GM18868 (cell line): ENCODE data around the gene SPRING1.

Source experiments
- ATAC-seq: cut with Tn5 transposase; IDR thresholded peaks from one replicate; pipeline ENCODE4 v1.9.1; 2021; ENCODE audit warnings: mild to moderate bottlenecking, moderate library complexity; ENCODE audit not compliant: unreplicated experiment

Gene SPRING1

DNA sequence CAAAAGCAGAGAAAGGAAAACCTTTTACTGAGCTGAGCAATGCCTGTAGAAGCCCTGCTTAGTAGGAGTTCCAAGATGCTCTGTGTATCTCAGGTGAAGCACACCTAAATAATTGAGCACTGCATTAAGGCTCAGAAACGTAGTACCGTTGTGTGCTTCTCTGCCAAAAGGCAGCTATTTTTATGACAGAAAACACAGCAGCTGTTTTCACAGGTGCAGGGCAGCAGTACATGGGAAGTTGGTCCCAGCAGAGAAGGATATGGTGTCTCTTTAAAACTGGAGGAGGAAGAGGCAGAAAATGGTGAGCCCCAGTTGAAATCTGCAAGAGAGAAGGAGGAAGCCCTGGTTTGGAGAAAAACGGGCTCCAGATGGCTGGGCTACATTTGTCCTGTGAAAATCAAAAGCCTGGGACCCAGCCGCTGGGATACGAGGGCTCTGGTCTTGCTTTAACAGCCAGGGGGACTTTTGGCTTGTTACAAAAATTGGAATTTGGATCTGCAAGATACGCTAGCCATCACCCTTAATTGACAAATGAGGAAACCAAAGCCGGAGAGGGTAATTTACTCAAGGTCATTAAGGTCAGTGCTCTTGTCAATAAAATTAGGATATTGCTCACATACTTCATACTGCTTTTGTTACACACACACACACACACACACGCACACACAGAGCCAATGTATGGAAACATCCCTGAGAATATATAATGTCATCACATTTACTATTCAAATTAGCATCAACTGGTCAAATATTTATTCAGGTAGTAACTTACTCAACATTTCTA, 27.3 kb downstream of the SPRING1 start:
- ATAC-seq, result no peak

DNA sequence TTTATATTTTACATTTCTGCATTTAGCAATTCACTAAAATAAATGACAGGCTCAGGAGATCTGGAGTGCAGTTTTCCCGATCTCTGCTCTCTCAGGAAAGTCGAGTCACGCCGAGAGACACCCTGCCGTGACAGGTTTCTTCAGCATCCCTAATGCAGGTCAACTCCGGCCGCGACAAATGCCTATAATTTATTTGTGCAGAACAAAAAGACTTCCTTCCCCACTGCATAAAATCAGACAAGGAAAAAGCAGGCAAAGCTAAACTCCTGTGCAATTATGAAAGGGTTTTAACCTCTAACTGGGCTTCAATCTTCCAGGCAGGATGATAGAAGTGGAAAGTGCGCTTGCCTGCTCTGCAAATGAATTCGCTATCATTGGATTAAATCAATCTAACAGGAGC, 28.1 kb downstream of the SPRING1 start:
- no peak for ATAC-seq

GRCh38 chr12:116708826-116709756, 28.8 kb downstream of the SPRING1 start:
- ATAC-seq, result peak; percentile 66

GRCh38 chr12:116707751-116708150, 30.1 kb downstream of the SPRING1 start:
- ATAC-seq, result no peak

GRCh38 chr12:116703214-116703795, 34.6 kb downstream of the SPRING1 start:
- ATAC-seq, result no peak

GRCh38 chr12:116701432-116701831, 36.4 kb downstream of the SPRING1 start:
- no peak for ATAC-seq

DNA sequence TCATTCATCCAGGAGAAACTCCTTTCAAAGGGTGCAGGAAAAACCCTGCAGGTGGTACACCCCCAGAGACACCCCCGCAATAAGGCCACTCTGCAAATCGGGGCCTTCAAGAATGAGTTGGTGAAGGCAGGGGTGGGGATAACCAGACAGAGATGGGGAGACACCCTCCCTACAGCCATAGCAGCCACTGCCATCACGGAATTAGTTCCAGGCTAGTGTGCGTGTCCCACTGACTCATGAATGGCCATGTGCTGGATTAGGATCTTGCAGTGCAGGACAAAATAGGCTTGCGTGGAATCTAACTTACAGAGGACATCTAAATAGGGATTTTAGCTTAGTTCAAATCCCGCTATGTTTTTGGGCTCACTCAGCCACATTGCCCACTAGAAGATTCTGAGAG, 37.8 kb downstream of the SPRING1 start:
- no peak for ATAC-seq

GRCh38 chr12:116698554-116699075, 39.3 kb downstream of the SPRING1 start:
- ATAC-seq, result no peak

GRCh38 chr12:116698116-116698515, 39.8 kb downstream of the SPRING1 start:
- ATAC-seq, result no peak

DNA sequence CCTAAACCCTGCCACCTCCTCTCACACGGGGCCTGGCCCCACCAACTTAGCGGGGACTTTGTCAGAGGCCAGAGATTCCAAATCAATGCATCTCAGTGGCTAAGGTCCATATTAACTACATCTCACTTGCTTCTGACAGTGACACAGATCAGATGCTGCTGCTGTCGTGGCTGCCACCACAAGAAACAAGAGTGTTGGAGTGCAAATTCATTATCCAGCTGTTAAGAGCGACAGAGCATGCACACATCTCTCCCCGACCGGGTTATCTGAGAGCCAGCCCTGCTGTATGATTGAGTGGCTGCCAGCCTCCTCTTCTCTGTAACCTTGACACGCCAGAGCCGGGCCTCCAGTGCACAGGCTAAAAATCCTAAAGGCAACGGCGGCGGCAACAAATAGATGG, 40.2 kb downstream of the SPRING1 start:
- no peak for ATAC-seq

- ATAC-seq, result no peak
These were observed 40.6 kb downstream of the SPRING1 start for GRCh38 chr12:116697305-116697704.

- no peak for ATAC-seq
These were observed 42.5 kb downstream of the SPRING1 start for GRCh38 chr12:116695464-116695725.

DNA sequence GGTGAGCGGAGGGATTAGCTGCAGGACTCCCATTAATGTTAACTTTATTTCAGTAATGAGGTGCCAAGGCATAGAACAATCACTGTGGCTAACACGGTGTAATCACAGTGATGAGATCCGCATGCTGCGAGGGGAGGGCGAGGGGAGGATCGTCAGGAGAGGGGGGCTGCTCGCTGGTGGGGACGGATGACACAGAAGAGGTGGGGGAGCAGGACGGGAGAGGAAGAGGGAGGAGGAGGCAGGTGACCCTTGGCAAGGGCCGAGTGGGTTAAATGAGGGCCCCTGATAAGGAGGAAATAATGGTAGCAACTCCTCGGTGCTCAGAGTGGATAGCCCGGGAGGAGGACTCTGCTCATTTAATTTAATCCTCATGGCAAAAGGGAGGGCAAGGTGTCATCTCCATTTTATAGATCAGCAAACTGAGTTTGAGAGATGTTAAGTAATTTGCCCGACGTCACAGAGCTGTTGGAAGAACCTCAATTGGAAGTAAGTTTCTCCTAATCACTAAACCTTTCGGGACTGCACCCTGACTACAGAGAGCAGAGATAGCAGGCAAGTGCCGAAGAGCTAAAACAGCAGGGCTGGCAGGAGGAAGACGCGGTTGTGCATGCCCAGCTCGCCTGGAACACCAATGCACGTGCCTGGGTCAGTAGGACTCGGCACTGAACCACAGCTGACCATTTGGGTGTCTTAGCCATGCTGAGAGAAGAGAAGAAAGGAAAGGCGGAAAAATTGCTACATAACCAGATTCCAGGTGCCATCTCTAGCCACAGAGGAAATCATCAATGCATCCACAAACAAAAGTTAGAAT, 43.0 kb downstream of the SPRING1 start:
- ATAC-seq, result no peak

GRCh38 chr12:116693286-116694227, 44.3 kb downstream of the SPRING1 start:
- no peak for ATAC-seq

- ATAC-seq, result no peak
These were observed 45.3 kb downstream of the SPRING1 start for GRCh38 chr12:116692605-116693004.

GRCh38 chr12:116691636-116692035, 46.2 kb downstream of the SPRING1 start:
- no peak for ATAC-seq

DNA sequence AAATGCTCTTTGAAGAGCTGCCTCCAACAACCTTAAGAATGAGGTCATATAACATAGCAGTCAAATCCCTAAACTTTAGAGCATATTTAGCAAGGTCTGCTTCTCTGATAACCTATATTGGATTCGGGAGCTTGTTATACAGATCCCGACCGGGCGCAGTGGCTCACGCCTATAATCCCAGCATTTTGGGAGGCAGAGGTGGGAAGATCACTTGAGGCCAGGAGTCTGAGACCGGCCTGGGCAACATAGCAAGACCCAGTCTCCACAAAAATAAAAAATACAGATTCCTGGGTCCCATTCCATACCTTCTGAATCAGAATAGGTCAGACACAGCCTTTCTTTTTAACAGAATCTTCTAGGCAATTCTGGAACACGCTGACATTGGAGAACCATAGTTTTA, 46.7 kb downstream of the SPRING1 start:
- ATAC-seq, result no peak

- no peak for ATAC-seq
These were observed 47.7 kb downstream of the SPRING1 start for GRCh38 chr12:116689979-116690744.

- no peak for ATAC-seq
These were observed 48.3 kb downstream of the SPRING1 start for GRCh38 chr12:116689521-116689920.
